ENCODE results near the gene GALNT9.

Gene GALNT9

DNA sequence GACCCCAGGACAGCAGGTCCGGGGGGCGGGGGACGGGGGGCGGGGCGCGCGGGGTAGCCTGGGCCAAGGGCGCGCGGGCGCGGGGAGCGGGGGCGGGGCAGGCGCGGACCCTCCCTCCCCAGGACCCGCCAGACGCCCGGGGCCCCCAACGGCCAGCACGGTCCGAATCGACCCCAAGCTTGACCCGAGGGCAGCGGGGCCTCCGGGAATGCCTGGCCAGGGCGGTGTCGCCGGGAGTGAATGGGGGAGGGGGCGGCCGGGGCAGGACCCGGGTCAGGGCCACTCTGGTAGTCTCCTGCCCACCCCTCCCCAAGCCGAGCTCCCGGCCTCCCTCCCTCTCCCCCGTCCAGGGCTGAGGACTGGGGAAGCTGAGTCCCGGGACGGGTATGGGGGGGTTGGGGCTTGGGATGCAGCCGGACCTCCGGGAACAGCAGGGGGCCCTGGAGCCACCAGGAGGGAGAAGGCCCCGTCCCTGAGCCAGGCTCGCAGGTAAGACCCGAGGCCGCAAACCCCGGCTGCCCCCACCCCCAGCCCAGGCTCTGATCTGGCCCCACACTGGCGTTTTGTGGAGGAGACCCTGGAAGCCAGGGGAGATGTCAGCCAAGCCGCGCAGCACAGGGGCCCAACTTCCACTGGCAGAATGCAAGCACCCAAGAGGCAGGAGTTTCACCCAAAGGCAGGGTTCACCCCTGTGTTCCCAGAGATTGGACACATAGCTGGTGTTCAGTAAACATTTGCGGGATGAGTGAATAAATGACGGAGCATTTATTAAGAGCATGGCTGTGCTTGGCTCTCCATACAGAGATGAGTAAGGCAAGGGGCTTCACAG lies 545 bp upstream of the GALNT9 start:
- TF ChIP-seq, protein P1, sequence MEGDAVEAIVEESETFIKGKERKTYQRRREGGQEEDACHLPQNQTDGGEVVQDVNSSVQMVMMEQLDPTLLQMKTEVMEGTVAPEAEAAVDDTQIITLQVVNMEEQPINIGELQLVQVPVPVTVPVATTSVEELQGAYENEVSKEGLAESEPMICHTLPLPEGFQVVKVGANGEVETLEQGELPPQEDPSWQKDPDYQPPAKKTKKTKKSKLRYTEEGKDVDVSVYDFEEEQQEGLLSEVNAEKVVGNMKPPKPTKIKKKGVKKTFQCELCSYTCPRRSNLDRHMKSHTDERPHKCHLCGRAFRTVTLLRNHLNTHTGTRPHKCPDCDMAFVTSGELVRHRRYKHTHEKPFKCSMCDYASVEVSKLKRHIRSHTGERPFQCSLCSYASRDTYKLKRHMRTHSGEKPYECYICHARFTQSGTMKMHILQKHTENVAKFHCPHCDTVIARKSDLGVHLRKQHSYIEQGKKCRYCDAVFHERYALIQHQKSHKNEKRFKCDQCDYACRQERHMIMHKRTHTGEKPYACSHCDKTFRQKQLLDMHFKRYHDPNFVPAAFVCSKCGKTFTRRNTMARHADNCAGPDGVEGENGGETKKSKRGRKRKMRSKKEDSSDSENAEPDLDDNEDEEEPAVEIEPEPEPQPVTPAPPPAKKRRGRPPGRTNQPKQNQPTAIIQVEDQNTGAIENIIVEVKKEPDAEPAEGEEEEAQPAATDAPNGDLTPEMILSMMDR (IDR thresholded peaks at IDR 0.05; ENCODE audit: low read depth, low read length) = no peak
- in situ Hi-C loops (cut with HindIII; ENCODE audit: low sequenced_read_pairs) = no loop called here
- no peak overlapping the region for H3K4me3 ChIP-seq (ENCODE audit: low read depth, low read length)
- no peak for DNase-seq (ENCODE audit: low read depth, low spot score)

DNA sequence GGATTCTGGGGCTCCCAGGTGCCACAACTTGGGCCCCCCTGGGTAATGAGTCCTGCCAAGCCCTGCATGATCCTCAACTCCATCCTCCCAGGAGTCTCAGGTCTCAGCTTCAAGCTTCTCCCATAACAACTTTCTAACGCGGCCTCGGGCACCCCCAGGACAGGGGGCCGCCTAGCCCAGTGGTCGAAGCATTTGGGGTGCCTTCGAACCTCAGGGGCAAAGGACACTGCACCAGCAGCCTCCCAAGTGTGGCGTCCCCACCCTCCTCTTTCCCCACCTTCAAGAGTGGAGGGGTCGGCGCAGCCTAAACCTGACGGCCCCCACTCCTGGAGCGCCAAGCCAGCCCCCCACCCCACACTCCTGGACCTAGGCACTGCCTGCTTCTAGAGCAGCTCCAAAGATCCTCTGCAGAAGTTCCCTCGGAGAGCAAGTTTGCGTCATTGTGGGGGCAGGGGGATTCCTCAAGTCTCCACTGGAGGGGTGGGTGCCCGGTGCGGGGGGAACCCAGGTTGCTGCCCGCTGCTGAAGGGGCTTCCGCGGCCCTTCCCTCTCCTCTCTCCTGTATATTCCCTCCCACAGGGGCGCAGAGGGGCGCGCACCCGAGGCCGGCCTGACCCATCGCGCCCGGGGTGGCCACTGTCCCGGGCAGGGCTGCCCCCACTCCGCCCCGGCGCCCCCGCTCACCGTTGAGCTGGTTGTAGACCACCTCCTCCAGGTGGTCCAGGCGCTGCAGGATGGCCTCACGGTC lies 933 bp downstream of the GALNT9 start:
- no peak for DNase-seq (ENCODE audit: low read depth, low spot score)
- in situ Hi-C loops (cut with HindIII; ENCODE audit: low sequenced_read_pairs) = no loop called here
- H3K4me3 ChIP-seq (ENCODE audit: low read depth, low read length) = no peak overlapping the region
- TF ChIP-seq, protein P1 (IDR thresholded peaks at IDR 0.05; ENCODE audit: low read depth, low read length) = no peak

DNA sequence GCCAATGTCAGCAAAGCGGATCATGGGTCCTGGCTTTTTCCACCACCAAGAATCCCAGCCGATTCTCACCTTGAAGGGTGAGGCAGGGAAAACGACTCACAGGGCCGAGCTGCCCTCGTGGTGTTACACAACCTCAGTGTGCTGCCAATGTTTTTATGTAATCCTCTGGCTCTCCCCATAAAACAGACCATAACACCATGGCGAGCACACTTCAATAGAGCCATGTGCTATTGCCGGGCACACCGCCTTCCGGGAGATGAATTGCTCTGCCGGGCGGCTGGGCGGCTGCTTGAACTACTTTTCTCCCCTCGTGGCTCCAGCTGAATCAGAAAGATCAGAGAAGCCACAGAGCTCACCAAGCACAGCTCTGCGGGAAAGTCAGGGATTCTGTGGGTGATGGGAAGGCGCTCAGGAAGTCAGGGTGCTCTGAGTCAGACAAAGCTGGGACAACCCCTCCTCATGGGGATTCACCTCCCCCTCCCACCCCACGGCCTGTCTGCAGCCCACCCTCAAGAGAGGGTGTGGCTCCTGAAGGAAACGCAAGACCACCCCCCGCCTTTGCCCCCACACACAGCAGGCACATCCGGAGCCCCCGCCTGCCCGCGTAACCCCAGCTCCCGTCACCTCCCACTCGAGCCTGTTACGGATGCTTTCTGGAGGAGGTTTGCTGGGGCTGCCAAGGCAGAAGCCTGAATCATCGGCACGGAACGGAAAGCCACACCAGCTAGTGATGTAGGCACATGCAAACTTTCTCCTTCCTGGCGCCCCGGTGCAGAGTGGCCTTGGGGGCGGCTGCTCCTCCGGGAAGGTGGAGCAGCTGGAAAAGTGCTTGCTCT lies 1.8 kb downstream of the GALNT9 start:
- peak; percentile 82 for DNase-seq (ENCODE audit: low read depth, low spot score)
- in situ Hi-C loops (cut with HindIII; ENCODE audit: low sequenced_read_pairs) = no loop called here
- TF ChIP-seq, protein P1 (IDR thresholded peaks at IDR 0.05; ENCODE audit: low read depth, low read length) = no peak
- no peak overlapping the region for H3K4me3 ChIP-seq (ENCODE audit: low read depth, low read length)

DNA sequence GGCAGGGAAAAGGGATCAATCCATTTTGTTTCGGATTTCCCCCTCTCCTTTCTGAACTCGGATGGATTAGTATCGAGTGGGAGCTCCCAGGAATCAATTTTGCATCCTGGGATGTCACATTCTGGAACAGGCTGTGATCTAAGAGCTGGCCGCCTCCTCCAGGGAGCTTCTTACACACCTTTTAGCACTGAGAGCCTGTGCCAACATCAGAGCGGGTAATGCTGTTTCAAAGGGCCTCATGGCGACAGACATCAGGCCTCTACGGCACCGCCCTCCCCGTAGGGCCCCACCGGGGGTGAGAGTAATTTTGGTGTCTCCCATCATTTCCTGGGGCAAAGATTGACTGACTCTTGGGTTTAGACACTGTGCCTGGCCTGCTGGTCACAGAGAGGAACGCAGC lies 2.7 kb downstream of the GALNT9 start:
- no peak for DNase-seq (ENCODE audit: low read depth, low spot score)
- in situ Hi-C loops (cut with HindIII; ENCODE audit: low sequenced_read_pairs) = no loop called here
- TF ChIP-seq, protein P1 (IDR thresholded peaks at IDR 0.05; ENCODE audit: low read depth, low read length) = no peak
- H3K4me3 ChIP-seq (ENCODE audit: low read depth, low read length) = no peak overlapping the region

DNA sequence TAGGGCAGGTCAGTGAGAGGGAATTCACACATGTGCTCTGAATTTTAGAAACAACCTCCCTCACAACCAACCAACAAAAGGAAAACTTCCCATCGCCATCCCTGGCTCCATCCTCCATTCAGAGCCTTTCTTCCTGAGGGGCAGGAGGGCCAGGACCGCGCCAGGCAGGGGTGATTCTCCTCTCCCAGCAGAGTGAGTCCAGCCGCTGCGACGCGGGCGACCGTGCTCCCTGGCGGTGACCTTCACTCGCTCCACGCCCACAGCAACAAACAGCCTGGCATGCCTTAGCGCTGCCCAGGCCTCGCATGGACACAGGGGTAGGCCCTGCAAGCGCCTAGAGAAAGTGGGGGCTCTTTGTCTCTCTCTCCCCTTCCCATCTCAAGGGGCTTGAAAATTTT lies 3.7 kb downstream of the GALNT9 start:
- TF ChIP-seq, protein P1 (IDR thresholded peaks at IDR 0.05; ENCODE audit: low read depth, low read length) = no peak
- in situ Hi-C loops (cut with HindIII; ENCODE audit: low sequenced_read_pairs) = no loop called here
- DNase-seq (ENCODE audit: low read depth, low spot score) = no peak
- no peak overlapping the region for H3K4me3 ChIP-seq (ENCODE audit: low read depth, low read length)
